Urinary bladder (tissue), 4 donors: ENCODE results near the gene RRM2. TPM values are rescaled to one million over a fixed set of nuclear protein-coding genes. Genes with fewer than 3 reads are reported as not detected.

ENCODE experiments used
- DNase-seq: peaks from one replicate; pipeline ENCODE4 v3.0.0-alpha.2; 2015; ENCODE audit errors: extremely low spot score
- H3K27ac ChIP-seq: one replicate; pipeline ENCODE4 v1.5.1; 2013; ENCODE audit warnings: low read depth, mild to moderate bottlenecking, moderate library complexity
- H3K36me3 ChIP-seq: one replicate; pipeline ENCODE4 v1.6.1; 2013; ENCODE audit warnings: mild to moderate bottlenecking, moderate library complexity; ENCODE audit not compliant: insufficient read depth
- H3K4me1 ChIP-seq: one replicate; pipeline ENCODE4 v1.6.1; 2013; ENCODE audit warnings: mild to moderate bottlenecking, moderate library complexity; ENCODE audit not compliant: insufficient read depth
- H3K4me3 ChIP-seq: one replicate; pipeline ENCODE4 v1.5.1; 2013; ENCODE audit warnings: low read depth, low read length
- WGBS: extraction: QIAGEN DNeasy Blood & Tissue Kit; methylation state at CpG from one replicate; pipeline ENCODE4 v1.1.7; 2013; 5-methylcytosine and 5-hydroxymethylcytosine counted together
- polyA plus RNA-seq: library from polyadenylated mRNA; stranded (reverse); fragments of 200-250 nt; gene quantifications from one replicate; pipeline ENCODE4 v1.2.3, GENCODE V29; 2013
- total RNA-seq: library from RNA; depleted of rRNA; stranded (reverse); fragments of >200 nt; gene quantifications from one replicate; pipeline ENCODE4 v1.2.3, GENCODE V29; 2014
- donor health status: healthy with polysubstance abuse.
- donor health status: healthy.

The RRM2 gene
- total and polyA plus RNA-seq, 2 donors: 0.92 to 24.8 TPM

DNA sequence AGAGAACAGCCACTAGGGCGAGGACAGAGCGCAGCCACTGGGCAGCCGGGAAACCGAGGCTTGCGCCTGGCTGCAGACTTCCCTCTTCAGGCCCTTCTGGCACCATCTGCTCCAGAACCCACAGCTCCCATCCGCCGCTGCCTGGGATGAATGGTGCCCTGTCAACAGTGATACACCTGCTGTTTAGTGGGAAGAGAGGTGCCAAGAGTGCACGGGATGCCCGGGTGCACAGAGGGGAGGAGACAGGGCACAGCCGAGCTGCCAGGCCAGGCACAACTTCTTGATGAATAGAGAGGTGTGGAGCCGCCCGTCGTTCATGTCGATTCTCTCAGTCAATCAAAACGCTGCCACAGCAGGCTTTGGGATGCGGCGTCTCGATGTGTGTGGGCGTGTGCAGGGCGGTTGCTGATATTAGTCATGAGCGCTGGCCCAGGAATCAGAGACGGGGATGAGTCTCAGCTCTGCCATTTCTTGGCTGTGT, 39.5 kb downstream of the RRM2 start:
- Histone ChIP-seq H3K4me3 (no peak overlapping the region), H3K4me1 (no peaks in the 10 kb centered on the region), H3K27ac (no peak overlapping the region), H3K36me3 (no peaks in the 10 kb centered on the region)
- DNase-seq: no peak
- WGBS: 88% methylated on average over 22 of the region's 22 CpGs

DNA sequence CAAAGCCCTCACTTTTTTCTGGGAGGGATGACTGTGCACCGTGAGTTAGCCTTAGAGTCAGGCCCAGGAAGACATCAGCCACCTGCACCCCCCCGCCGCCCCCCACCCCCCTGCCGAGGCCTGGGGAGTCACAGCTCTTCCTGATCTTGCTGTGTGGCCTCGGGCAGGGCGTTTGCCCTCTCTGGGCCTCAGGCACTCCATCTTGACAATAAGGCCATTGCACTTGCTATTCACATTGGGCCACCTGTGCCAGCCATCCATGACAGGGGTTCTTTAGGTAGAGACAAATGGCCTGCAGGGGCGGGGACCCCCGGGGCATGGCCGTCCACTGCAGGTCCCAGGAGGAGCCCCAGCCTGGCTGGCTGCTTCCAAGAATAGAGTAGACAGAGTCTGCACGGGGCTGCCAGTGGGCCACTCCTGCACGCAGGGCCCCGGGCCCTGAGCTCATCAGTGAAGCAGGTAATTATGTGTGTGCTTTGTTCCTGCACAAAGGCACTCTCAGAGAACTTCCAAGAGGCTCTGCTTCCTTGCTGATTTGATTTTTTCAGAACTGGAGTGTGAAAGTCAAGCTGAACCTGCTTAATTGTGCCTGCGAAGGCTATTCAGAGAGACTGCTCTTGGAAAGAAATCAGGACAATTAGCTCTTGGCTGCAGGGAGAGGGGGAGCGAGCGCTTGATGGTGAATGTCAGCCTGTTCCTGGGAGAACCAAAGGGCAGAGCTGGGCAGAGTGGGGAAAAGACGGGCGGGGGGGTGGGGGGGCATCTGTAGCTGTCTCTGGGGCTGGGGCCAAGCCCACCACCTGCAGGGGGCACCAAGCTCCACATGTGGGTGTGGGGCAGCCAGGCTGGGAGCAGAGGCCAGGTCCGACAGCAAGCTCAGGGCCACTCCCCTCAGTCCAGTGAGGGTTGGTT, 40.3 kb downstream of the RRM2 start:
- H3K4me1 ChIP-seq: no peaks in the 10 kb centered on the region
- H3K36me3 ChIP-seq: no peaks in the 10 kb centered on the region
- H3K4me3 ChIP-seq: no peak overlapping the region
- DNase-seq: no peak
- WGBS: 81% methylated on average over 18 of the region's 18 CpGs
- H3K27ac ChIP-seq: no peak overlapping the region

DNA sequence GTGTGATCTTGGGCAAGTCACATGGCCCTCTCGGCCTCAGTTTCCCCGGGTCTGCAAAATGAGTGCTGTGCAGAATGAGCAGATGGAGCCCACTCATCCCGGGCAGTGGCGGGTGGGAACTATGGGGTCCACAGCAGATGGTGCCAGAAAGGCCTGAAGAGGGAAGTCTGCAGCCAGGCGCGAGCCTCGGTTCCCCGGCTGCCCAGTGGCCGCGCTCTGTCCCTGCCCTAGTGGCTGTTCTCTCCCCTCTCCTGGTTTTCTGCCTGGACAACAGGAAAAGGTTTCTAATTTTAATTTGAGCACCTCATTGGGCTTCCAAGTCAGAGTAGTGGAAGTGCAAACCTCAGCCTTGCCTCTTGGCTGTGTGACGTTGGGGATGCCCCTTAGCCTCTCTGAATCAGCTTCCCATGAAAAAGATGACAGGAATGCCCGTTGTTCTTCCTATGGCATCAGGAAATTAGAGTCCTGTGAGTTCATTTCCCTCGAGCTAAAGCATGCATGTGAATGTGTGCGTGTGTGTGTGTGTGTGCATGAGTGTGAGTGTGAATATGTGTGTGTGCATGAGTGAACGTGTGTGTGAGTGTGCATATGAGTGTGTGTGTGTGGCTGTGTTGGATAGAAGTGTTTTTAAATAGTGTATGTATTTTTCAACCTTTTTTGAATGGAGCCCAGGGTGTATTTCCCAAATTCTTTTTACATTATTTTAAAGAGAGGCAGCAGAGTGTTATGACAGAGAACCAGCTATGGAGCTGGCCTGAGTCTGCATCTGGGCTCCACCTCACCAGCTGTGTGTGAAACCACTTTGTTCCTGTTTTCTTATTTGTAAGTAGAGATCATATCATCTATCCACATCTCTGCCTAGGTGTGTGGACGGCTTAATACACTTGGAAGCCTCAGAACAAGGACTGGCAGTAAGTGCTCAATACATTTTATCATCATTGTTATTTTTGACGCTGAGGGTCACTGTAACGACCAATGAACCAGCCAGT, 41.3 kb downstream of the RRM2 start:
- no peaks in the 10 kb centered on the region for H3K36me3 ChIP-seq
- WGBS: 92% methylated on average over 18 of the region's 18 CpGs
- H3K4me3 ChIP-seq: no peak overlapping the region
- H3K27ac ChIP-seq: no peak overlapping the region
- H3K4me1 ChIP-seq: no peaks in the 10 kb centered on the region
- DNase-seq: no peak

DNA sequence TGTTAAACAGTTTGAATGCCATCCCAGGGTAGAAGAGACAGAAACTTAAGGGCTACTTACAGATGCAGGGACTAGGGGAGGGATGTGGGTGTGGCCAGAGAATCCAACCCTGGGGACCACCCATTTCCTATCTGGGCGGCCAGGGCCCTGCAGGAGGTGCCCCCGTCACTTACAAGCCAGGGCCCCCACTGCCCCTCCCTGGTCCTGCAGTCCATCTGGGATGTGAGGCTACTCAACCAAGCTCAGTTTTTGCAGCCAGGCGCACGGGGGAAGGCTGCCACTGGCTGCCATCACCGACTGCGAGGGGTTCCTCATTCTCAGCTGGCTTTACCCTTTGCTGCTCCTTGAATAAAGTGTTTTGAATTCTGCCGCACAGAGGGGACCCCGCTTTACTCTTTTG, 42.1 kb downstream of the RRM2 start:
- Histone ChIP-seq H3K4me1 (no peaks in the 10 kb centered on the region), H3K27ac (no peak overlapping the region), H3K36me3 (no peaks in the 10 kb centered on the region), H3K4me3 (no peak overlapping the region)
- 95% methylated on average over 8 of the region's 8 CpGs for WGBS
- DNase-seq: no peak

DNA sequence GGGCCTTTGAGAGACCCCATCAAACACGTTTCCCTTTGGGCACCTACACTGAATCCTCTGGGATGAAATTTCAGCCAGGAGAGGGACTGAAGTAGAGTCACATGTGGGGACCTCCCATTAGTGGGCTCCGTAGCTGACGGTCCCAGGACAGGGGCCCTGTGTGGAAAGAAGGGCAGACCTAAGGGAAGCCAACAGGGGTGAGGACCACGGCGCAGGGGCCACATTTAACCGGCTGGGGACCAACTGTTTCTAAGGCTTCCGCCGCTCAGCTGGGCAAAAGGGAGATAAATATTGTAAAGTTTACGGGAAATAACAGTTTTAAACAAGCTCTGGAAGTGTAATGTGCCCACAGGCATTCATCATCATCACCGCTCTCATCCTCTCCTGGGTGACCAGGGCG, 42.7 kb downstream of the RRM2 start:
- 95% methylated on average over 11 of the region's 11 CpGs for WGBS
- DNase-seq: no peak
- H3K4me3 ChIP-seq: no peak overlapping the region
- no peak overlapping the region for H3K27ac ChIP-seq
- H3K4me1 ChIP-seq: no peaks in the 10 kb centered on the region
- H3K36me3 ChIP-seq: no peaks in the 10 kb centered on the region

DNA sequence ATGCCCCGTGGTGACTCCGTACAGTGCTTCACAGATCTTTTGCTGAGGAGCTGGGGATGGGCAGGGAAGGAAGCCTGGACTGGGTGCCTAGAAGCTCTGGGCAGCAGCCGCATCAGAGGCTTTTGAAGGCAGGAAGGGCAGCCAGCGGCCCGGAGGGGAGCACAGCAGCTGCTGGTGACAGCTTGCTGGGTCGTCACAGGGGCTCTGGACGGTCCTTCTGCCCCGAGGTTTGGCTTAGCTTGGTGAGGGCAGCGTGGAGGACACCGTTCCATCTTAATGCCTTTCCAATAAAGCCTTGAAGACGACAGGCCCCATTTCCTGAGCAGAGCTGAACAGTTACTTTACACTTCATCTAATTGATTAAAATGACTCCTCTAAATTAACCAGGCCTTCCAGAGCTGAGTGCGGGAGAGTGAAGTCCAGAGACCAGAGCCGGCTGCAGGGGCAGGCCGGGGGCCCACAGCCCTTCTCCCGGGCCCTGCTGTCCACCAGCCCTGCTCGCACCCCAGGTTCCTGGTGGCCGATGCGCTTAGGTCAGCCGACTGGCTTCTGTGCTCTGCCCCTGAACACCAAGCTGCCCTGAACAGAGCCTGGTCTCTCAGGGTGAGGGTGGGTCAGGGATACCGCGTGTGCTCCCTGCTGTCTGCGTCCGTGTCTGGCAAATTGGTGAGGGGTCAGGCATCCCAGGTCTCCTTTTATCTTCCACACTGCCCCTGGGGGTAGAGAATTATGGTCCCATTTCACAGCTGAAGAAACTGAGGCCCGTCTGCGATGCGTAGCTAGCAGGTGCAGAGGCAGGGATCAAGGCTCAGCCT, 43.5 kb downstream of the RRM2 start:
- no peaks in the 10 kb centered on the region for H3K36me3 ChIP-seq
- no peaks in the 10 kb centered on the region for H3K4me1 ChIP-seq
- no peak overlapping the region for H3K4me3 ChIP-seq
- WGBS: 92% methylated on average over 26 of the region's 26 CpGs
- DNase-seq: no peak
- H3K27ac ChIP-seq: no peak overlapping the region

DNA sequence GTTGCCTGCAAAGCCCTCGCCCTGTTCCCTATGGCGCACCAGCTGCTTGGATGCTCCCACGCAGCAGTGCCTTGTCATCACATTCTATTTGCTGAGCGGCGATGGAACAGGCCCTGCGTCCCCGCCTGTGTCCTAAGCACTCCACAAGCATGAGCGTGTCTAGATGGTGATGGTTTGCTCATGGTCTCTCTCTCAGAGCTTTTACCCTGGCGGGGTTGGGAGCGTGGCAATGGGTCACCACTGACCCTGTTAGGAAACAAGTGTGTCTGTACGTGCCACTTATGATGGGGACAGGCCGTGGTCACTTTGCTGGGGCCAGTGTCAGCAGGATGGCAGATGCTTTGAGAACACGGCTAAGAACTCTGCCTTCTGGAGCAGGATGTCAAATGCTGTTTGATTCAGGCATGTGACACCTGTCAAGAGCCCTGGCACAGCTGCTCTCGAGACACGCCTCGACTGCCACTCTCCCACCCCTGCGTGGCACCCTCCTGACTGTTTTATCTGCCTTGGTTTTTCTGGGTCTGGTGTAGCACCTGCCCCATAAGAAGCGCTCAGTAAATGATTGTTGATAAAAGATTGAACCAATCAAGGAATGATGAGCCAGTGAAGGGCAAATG, 44.2 kb downstream of the RRM2 start:
- Histone ChIP-seq H3K4me1 (no peaks in the 10 kb centered on the region), H3K4me3 (no peak overlapping the region), H3K27ac (no peak overlapping the region), H3K36me3 (no peaks in the 10 kb centered on the region)
- WGBS: 94% methylated on average over 18 of the region's 18 CpGs
- DNase-seq: no peak

DNA sequence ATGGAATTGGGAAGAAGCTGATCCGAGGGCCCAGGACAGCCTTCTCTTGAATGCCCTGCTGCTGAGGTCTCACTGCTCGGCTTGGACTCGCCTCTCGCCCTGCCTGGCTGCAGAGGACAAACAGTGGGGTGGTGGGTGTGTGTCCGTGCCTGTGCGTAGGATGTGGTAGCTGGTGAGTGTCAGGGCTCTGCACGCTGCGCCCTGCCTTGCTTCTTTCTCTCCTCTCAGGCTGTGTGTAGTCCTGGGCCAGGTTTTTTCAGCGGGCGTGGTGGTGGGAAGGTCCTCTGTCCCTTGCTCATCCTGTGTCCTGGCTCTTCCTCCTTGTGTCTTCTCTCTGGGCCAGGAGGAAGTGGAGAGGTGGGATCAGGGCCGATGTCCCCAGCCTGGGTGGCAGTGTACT, 44.8 kb downstream of the RRM2 start:
- no peak overlapping the region for H3K4me3 ChIP-seq
- DNase-seq: no peak
- no peak overlapping the region for H3K27ac ChIP-seq
- WGBS: 95% methylated on average over 11 of the region's 11 CpGs
- H3K4me1 ChIP-seq: no peaks in the 10 kb centered on the region
- no peaks in the 10 kb centered on the region for H3K36me3 ChIP-seq

DNA sequence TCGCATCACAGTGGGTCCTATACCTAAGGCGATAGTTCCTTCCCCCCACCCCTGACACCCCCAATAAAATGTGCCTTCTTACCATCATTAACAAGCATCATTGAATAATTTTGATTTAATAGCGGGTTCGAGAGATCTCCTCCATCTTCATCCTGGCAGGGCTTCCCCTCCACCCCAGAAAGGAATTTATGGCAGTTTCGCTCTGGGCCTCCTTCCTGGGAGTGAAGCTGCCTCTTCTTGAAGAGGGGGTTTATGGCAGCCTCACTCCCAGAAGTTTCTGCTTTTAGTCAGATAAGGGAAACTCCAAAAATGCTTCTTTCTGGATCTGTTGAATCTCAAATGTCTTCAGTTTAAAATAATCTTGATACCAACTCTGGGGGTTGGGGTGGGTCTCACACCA, 45.7 kb downstream of the RRM2 start:
- H3K4me3 ChIP-seq: no peak overlapping the region
- no peak overlapping the region for H3K27ac ChIP-seq
- DNase-seq: no peak
- no peaks in the 10 kb centered on the region for H3K4me1 ChIP-seq
- 79% methylated on average over 5 of the region's 5 CpGs for WGBS
- H3K36me3 ChIP-seq: no peaks in the 10 kb centered on the region

DNA sequence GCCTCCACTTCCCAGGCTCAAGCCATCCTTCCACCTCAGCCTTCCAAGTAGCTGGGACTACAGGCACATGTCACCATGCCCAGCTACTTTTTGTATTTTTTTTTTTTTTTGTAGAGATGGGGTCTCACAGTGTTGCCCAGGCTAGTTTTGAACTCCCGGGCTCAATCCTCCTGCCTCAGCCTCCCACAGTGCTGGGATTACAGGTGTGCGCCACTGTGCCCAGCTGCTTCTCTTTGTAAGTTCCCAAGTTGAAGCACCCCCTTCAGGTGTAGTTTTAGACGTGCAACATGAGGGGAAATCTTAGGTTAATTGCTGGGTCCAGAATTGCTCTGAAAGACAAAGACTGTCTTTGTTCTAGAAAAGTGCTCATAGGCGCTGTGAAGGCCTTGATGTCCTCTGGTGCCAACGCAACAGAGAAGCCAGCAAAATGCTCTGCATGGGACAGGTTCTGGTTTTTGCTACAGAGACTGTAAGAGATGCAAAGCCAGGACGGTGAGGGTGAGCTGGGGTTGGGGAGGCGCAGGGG, 46.6 kb downstream of the RRM2 start:
- Histone ChIP-seq H3K36me3 (no peaks in the 10 kb centered on the region), H3K4me3 (no peak overlapping the region), H3K27ac (no peak overlapping the region), H3K4me1 (no peaks in the 10 kb centered on the region)
- no peak for DNase-seq
- 95% methylated on average over 7 of the region's 7 CpGs for WGBS

DNA sequence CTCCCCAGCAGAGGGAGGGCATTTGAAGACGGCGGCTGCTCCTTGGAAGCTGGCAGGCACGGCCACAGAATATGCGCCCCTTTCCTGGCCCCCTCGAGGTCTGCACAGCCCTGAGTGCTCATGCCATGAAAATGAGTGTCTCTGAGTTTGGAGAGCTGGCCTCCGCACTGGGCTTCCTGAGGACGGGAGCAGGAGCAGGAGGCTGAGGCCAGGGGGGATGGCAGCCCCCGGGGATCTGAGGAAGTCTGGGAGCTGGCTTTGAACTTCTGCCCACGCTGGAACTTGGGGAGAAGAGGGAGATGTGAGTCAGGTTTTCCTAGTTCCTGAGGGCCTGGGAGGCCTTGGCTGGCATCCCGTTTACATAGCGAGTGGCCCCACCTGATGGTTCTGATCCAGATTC, 47.0 kb downstream of the RRM2 start:
- DNase-seq: no peak

DNA sequence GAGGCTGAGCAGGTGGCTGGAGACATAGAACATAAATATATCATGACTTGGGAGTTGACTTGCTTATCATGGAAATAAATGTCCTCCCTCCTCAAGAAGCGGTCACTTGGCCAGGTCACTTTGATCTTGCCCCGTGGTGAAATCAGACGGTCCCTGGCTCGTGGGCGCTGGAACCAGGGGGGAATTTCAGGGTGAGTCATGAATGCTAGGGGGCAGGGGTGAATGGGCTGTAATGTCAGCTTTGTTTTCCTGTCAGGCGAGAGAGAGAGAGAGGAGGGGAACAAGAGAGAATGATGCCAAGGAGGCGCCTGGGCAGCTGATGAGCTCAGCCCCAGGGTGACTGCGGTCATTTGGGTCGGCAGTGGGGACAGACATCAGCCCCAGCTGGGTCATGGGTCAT, 47.7 kb downstream of the RRM2 start:
- Histone ChIP-seq H3K4me3 (no peak overlapping the region), H3K27ac (no peak overlapping the region), H3K4me1 (no peaks in the 10 kb centered on the region), H3K36me3 (no peaks in the 10 kb centered on the region)
- WGBS: 68% methylated on average over 9 of the region's 9 CpGs
- DNase-seq: no peak

More for the DNA sequence above, 47.0 kb downstream of the RRM2 start:
- Histone ChIP-seq H3K27ac (no peak overlapping the region), H3K4me3 (no peak overlapping the region), H3K4me1 (no peaks in the 10 kb centered on the region), H3K36me3 (no peaks in the 10 kb centered on the region)
- WGBS: 71% methylated on average over 11 of the region's 11 CpGs
